AG04450 (cell line): ENCODE results near the gene TUBB6. TPM values are rescaled to one million over a fixed set of nuclear protein-coding genes. Genes with fewer than 3 reads are reported as not detected.

ENCODE experiments used
- CTCF ChIA-PET: fragments of 300-600, 350-600 bp; formaldehyde crosslinking; extraction: SDS; loops from one replicate; lab custom pipeline; 2022; ENCODE audit warnings: antibody characterized with exemption, inconsistent platforms; lab: Charles Lee
- POLR2A ChIA-PET: fragments of 350-600 bp; formaldehyde crosslinking; extraction: SDS; loops from one replicate; lab custom pipeline; 2021; ENCODE audit warnings: antibody characterized with exemption, inconsistent platforms; lab: Yijun Ruan, JAX
- DNase-seq: peaks from one replicate; pipeline ENCODE4 v3.0.0-alpha.2; 2011; ENCODE audit warnings: low read depth, low spot score
- H3K27ac ChIP-seq: one replicate; pipeline ENCODE4 v1.5.1; 2012; ENCODE audit warnings: low read depth, low read length, control low read depth
- H3K27me3 ChIP-seq: one replicate; pipeline ENCODE4 v1.6.0; 2012; ENCODE audit warnings: low read length; ENCODE audit not compliant: control insufficient read depth, insufficient read depth
- H3K4me3 ChIP-seq: 2 replicates; pipeline ENCODE4 v1.5.1; 2011; ENCODE audit warnings: mild to moderate bottlenecking, low read depth, low read length, control low read depth
- H3K9me3 ChIP-seq: 2 replicates; pipeline ENCODE4 v1.5.1; 2012; ENCODE audit warnings: low read length; ENCODE audit not compliant: control insufficient read depth, insufficient read depth
- polyA plus RNA-seq: library from polyadenylated mRNA; depleted of rRNA; stranded (reverse); fragments of >200 nt; gene quantifications from 2 replicates; pipeline ENCODE4 v1.2.3, GENCODE V29; 2011
- TF ChIP-seq, protein P1 (sequence below): IDR thresholded peaks from 2 replicates; pipeline ENCODE4 v1.5.1; 2011; ENCODE audit warnings: low read depth, low read length, control low read depth, inconsistent platforms

The TUBB6 gene
- polyA plus RNA-seq, 1 experiment = 398 TPM

GRCh38 chr18:12361770-12362378 lies 53.8 kb downstream of the TUBB6 start:
- no peak for DNase-seq
- H3K27ac ChIP-seq = no peak overlapping the region
- ChIA-PET CTCF (no interaction called here), POLR2A (no interaction called here)
- no peak overlapping the region for H3K4me3 ChIP-seq
- TF ChIP-seq, protein P1, sequence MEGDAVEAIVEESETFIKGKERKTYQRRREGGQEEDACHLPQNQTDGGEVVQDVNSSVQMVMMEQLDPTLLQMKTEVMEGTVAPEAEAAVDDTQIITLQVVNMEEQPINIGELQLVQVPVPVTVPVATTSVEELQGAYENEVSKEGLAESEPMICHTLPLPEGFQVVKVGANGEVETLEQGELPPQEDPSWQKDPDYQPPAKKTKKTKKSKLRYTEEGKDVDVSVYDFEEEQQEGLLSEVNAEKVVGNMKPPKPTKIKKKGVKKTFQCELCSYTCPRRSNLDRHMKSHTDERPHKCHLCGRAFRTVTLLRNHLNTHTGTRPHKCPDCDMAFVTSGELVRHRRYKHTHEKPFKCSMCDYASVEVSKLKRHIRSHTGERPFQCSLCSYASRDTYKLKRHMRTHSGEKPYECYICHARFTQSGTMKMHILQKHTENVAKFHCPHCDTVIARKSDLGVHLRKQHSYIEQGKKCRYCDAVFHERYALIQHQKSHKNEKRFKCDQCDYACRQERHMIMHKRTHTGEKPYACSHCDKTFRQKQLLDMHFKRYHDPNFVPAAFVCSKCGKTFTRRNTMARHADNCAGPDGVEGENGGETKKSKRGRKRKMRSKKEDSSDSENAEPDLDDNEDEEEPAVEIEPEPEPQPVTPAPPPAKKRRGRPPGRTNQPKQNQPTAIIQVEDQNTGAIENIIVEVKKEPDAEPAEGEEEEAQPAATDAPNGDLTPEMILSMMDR = no peak
- H3K9me3 ChIP-seq = no peaks in the 10 kb centered on the region
- no peaks in the 10 kb centered on the region for H3K27me3 ChIP-seq

DNA sequence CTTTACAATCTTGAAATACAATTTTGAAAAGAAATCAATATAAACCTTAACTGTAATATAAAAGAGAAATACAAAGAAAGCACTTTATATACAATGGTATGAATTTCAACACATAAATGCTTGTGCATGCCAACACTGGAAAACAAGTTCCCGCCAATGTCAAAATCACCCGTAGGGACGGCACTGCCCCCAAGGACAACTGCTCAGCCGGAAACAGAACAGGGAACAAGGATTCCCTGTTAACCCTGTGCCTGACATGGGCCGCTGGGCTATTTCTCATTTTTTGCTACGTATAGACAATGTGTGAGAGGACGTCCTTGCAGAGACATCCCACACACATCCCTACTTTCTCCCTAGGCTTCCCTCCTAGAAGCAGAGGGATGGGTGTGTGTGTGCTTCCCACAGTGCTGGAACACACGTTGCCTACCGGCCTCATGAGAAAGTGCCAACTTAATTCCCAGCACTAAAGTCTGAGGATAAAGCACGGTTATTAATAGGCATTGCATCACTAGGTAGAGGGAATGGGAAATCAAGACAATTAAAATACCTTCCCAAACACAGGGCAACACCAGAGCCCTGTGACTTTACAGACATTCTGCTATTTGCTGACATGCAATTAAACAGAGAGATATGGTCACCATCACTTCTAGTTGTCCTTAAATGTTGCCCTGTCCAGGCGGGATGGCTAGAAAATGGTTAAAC lies 54.6 kb downstream of the TUBB6 start:
- ChIA-PET CTCF (no interaction called here), POLR2A (interaction anchor here (1.0 kb wide), 1 partner anchor 15 kb away, joined by 3 read pairs; the partner anchor contains the start of gene AFG3L2)
- no peaks in the 10 kb centered on the region for H3K9me3 ChIP-seq
- DNase-seq = no peak
- TF ChIP-seq, protein P1 = no peak
- no peak overlapping the region for H3K27ac ChIP-seq
- no peaks in the 10 kb centered on the region for H3K27me3 ChIP-seq
- H3K4me3 ChIP-seq = no peak overlapping the region

DNA sequence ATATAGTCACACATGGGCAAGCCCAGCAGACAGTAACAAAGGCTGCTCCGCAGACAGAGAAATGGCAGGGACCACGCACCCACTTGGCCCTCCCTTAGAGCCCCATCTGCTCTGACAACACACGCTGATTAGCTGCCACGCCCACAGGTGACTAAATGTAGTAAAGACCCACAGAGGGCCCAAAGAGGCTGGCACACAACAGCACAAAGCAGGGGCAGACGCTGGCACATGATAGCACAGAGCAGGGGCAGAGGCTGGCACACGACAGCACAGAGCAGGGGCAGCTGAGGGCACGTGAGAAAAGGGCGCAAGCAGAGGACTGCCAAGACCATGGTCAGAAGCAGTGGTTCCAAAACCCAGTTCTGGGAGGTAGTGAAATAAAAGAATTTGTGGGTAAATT lies 58.3 kb downstream of the TUBB6 start:
- TF ChIP-seq, protein P1 = no peak
- Histone ChIP-seq H3K27ac (no peak overlapping the region), H3K4me3 (no peak overlapping the region), H3K9me3 (no peaks in the 10 kb centered on the region), H3K27me3 (no peaks in the 10 kb centered on the region)
- DNase-seq = no peak
- POLR2A ChIA-PET = no interaction called here
- CTCF ChIA-PET = no interaction called here

DNA sequence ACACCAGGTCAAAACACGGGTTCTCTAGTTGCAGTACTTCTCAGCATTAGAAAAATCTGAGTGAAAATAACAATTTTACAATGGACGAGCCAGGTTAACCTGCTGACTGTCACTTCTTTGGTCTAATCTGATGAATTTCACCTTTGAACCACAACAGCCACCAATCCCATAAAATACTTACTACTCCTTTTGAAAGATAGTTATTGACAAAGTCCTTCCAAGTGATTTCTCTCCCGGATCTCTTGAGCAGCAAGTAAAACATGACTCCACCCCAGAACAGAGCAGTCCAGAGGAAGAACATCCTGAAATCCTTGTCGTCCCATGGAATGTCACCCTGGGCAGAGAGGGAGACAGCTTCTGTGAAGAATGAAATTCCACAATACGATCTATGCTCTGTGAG lies 58.7 kb downstream of the TUBB6 start:
- Histone ChIP-seq H3K9me3 (no peaks in the 10 kb centered on the region), H3K27me3 (no peaks in the 10 kb centered on the region), H3K4me3 (no peak overlapping the region), H3K27ac (no peak overlapping the region)
- ChIA-PET CTCF (no interaction called here), POLR2A (interaction anchor here (0.6 kb wide), 1 partner anchor 10 kb away, joined by 3 read pairs; the partner anchor contains the start of gene AFG3L2)
- TF ChIP-seq, protein P1 = no peak
- DNase-seq = no peak

DNA sequence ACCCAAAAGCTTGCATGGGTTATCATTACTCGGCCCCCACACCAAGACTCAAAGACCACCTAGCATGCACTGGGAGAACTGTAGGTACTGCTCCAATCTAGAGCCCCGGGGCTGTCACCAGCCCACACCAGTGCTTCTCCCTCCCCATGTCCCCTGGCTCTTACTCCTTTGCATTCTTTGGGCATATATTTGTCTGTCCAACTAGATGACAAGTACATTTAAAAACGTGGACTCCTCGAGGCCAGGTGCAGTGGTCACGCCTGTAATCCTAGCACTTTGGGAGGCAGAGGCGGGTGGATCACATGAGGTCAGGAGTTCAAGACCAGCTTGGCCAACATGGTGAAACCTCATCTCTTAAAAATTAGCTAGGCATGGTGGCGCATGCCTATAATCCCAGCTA lies 61.2 kb downstream of the TUBB6 start:
- CTCF ChIA-PET = no interaction called here

More for the DNA sequence above, 61.2 kb downstream of the TUBB6 start:
- Histone ChIP-seq H3K4me3 (no peak overlapping the region), H3K27me3 (no peaks in the 10 kb centered on the region), H3K9me3 (no peaks in the 10 kb centered on the region), H3K27ac (no peak overlapping the region)
- no peak for DNase-seq
- POLR2A ChIA-PET = no interaction called here
- TF ChIP-seq, protein P1 = no peak
